SU-DHL-6 (cell line): Measurements from ENCODE around the gene ZKSCAN1.

Experiments
- EZH2phosphoT487 ChIP-seq: fragments of 200-600 bp; sonication (generic), shearing (Covaris generic); conservative IDR thresholded peaks from 2 replicates; pipeline ENCODE4 v1.6.1; 2018; ENCODE audit warnings: mild to moderate bottlenecking, antibody characterized with exemption, low read length, moderate library complexity, mixed read lengths
- TF ChIP-seq, protein P1 (sequence below): fragments of 200-600 bp; sonication (generic); IDR thresholded peaks from one replicate; pipeline ENCODE4 v1.5.1; 2017; ENCODE audit warnings: antibody characterized with exemption, mild to moderate bottlenecking, low read length, moderate library complexity; ENCODE audit not compliant: insufficient read depth, poor library complexity, severe bottlenecking

DNA sequence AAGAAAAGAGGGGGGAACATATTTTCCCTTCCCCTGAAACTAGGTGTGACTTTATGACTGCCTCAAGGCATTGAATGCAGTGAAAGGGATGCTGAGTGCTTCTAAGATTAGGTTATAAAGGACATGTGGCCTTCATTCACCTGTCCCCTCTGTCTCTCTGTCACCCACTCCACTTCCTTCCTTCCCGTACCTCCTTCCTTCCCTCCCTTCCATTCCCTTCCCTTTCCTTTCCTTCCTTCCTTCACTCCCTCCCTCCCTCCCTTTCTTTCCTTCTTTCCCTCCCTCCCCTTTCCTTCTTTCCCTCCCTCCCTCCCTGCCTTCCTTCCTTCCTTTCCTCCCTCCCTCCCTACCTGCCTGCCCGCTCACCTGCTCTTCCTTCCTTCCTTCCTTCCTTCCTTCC is 4.5 kb upstream of the ZKSCAN1 start:
- TF ChIP-seq, protein P1, sequence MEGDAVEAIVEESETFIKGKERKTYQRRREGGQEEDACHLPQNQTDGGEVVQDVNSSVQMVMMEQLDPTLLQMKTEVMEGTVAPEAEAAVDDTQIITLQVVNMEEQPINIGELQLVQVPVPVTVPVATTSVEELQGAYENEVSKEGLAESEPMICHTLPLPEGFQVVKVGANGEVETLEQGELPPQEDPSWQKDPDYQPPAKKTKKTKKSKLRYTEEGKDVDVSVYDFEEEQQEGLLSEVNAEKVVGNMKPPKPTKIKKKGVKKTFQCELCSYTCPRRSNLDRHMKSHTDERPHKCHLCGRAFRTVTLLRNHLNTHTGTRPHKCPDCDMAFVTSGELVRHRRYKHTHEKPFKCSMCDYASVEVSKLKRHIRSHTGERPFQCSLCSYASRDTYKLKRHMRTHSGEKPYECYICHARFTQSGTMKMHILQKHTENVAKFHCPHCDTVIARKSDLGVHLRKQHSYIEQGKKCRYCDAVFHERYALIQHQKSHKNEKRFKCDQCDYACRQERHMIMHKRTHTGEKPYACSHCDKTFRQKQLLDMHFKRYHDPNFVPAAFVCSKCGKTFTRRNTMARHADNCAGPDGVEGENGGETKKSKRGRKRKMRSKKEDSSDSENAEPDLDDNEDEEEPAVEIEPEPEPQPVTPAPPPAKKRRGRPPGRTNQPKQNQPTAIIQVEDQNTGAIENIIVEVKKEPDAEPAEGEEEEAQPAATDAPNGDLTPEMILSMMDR: no peak
- no peak for TF ChIP-seq EZH2phosphoT487
